HT1080 (cell line): Measurements from ENCODE around the gene OSTC. TPM values are rescaled to one million over a fixed set of nuclear protein-coding genes. Genes with fewer than 3 reads are reported as not detected.

Experiments used
- DNase-seq: peaks from one replicate; pipeline ENCODE4 v3.0.0-alpha.2; 2015; ENCODE audit warnings: low read depth
- total RNA-seq: library from RNA; depleted of rRNA; stranded (reverse); fragments of >200 nt; shearing (Covaris generic); gene quantifications from 2 replicates; pipeline ENCODE4 v1.2.3, GENCODE V29; 2014

OSTC gene
- total RNA-seq, 1 experiment from 2014 or later, result 86.3 TPM

DNA sequence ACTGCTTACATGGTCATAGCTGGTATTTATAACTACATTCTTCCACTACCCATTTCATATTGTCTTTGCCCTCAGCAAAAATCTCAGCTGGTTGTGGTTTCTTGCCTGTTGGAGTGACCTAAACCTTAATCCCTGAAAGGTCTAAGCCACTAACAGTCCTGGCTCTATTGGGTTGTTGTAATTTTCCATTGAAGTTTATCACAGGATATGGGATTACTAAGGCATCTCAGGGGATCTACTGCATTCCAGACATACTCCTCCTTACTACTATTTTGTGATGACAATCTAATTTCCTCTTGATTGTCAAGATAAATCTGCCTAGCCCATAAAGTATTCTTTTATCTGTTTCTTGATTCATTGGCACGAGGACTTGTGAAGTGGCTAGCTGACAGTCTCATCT, 6.2 kb upstream of the OSTC start:
- peak; percentile 82 for DNase-seq

DNA sequence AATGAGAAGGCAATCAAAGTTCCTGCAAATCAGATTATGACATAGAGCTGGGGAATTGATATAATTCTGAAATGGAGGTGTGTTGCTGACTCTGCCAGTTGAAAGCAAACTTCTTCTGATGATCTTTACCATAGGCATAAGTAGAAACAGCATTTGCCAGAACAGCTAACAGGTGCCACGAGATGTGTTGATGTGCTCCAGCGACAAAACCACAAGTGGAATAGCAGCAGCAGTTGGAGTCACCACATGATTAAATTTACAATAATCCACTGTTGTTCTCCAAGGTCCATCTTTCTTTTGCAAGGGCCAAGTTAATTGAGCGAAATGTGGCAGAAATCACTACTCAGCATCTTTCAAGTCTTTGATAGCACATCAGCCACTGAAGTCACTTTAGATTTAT, 3.7 kb upstream of the OSTC start:
- no peak for DNase-seq

- no peak for DNase-seq
These were observed 562 bp upstream of the OSTC start for GRCh38 chr4:108649863-108650211.

GRCh38 chr4:108651014-108651791, 804 bp downstream of the OSTC start:
- peak; percentile 29 for DNase-seq

DNA sequence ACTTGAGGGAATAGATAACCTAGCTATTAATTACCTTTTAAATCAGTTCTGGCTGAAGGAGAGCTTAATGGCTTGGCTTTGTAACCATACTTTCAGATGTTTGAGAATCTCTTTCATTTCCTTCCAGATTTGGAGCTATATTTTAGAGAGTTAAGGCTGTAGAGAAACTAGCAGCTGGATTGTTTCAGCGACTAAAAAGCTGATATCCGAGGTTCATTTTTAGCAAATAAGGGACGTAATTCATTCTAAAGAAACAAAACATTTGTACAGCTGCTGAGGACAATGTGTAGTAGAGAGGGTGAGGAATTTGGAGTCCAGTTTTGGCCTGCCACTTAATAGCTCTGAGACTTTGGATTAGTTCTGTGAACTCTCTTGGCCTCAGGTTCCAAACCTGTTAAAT, 12.2 kb downstream of the OSTC start:
- DNase-seq, result no peak

DNA sequence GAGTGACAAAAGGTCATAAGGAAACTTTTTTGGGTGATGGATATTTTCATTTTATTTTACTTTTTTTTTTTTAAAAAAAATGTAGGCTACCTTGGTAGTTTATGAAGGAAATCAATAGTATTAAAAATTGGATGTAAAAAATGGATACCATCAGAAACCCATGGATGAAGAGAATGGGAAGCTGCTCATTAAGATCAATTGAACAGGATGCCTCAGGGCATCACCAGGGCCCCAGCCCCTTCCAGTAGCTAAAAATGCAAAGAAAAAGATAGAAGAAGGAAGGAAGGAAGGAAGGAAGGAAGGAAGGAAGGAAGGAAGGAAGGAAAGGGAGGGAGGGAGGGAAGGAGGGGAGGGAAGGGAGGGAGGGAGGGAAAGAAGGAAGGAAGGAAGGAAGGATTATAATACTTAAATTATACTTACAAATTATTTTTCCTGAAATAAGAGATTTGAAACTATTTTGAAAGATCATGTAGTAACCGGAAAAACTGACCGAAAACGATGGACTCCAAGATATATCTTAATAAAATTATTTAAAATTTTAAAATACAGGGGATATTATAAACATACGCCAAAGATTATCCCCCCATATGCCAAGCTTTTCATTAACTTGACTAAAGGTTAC, 24.1 kb downstream of the OSTC start:
- no peak for DNase-seq

DNA sequence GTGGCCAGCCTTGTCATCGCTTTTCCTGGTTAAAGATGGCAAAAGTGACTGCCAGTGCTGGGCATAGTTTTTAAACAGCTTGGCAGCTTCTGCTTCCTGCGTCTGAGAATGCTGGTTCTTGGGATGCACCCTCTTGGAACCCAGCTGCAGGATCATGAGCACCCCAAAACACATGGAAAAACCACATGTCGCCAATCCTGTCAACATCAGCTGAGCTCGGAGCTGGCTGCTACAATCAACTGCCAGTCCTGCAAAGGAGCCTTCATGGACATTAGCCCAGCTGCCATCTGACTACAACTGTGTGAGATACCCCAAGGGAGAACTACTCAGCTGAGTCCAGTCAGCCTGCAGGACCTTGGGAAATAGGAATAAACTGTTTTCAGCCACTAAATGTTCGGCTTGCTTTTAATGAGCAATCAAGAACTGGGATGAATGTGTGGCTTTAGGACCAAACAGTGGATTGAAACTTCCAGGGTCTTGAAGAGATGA, 31.0 kb downstream of the OSTC start:
- DNase-seq, result no peak

DNA sequence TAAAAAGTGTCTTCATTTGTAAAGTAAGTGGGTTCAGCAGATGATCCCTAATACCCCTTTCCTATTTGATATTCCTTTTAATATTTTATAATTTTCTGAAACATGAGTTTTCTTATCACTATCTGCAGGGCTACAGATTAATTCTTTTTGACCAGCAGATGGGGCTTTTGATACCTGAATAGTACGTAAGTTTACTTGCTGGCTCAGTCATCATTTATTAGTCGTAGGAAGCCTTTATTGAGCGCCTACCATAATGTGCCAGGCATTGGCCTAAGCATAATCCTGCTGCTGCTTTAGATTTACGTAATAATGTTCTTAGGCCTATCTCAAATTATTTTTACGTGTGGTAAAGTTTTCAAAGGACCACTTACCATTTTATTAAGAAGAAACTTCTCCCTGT, 33.1 kb downstream of the OSTC start:
- DNase-seq, result peak; percentile 29

DNA sequence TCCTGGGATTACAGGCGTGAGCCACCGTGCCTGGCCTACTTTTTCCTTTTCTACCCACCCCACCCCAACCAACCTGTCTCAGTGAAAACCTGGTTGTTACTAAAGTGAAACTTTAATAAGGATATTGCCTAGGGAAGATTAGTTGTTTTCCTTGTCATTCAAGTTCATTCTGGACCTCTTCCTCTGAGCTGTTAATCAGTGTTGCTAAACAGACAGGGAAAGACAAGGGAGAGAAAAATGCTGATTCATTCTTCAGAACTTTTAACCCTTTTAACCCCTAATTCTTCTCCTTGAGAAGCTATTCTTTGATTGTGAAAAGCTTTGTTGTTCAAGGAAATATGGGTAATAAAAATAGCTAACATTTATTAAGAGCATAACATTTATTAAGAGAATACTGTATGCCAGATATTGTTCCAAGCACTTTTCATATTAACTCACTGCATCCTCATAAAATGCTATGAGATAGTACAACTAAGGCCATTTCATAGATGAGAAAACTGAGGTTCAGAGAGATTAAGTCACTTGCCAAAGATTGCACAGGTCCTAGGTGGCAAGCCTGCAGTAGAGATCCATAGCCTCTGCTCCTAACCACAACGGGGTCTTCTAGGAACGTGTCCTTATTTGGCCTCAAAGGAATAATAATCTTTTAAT, 34.8 kb downstream of the OSTC start:
- no peak for DNase-seq

- no peak for DNase-seq
These were observed 40.3 kb downstream of the OSTC start for GRCh38 chr4:108690738-108691137.

DNA sequence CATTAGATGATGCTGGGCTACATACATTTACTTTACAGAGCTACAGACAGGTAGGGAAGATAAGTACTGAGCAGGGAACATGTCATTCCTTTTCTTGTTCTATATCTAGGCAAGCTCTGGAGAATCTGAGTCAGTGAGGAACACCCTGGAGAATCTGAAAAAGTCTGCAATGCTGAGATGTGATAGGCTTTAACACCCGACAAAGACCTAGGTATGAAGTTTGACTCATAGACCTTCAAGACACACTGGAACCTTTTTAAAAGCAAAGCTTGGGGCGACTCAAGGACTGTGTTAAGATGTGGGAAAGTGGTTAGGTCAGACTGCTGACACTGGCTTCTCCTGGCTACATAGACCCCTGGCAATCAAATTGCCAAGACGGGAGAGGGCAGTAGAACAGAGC, 42.8 kb downstream of the OSTC start:
- DNase-seq, result peak; percentile 16

DNA sequence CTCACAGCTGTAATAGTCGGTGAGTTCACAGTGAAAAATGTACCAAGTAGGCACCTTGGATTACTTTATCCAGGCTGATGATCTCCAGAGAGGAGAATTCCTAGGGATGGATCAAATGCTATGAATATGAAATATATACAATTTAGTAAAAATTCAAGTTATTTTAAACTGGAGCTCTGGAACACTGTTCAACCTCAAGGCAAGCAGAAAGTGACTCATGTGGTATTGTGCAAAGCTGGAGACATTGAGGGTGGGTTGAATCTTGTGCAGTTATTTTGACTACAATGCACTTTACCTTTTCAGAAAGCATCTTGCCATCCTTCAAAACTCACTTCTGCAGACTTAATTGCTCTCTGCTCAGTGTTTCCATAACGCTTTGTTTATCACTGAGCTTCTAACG, 43.4 kb downstream of the OSTC start:
- DNase-seq, result no peak

DNA sequence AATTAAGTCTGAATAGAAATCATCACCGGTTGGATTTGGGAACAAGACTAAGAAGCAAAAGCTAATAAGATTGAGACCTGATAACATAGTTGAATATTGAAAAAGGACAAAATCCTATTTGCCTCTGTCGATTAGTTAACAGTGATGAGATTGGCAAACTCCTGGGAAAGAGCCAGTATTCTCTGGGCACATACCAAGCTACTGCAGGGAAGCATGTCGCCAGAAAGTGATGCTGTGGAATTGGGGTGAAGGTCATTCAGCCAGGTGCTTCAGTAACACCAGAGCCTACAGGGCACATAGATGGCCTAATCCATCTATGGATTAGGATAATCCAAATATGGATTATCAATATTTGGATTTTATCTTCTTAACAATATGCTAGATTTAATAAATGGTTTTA, 44.0 kb downstream of the OSTC start:
- DNase-seq, result no peak

DNA sequence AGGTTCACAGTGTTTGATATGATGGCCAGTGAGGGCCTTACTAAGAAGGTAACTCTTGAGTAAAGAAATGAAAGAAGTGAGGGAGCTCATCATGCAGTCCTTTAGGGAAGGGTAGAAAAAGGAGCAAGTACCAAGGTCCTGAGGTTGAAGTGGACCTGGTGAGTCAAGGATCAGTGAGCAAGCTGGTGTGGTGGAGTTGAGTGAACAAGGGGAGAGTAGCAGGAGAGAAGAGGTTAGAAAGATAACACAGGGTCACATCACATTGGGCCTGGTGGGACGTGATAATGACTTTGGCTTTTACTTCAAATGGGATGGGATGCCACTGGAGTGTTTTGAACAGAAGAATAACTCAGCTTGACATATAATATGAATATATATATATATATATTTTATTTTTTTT, 44.7 kb downstream of the OSTC start:
- no peak for DNase-seq

DNA sequence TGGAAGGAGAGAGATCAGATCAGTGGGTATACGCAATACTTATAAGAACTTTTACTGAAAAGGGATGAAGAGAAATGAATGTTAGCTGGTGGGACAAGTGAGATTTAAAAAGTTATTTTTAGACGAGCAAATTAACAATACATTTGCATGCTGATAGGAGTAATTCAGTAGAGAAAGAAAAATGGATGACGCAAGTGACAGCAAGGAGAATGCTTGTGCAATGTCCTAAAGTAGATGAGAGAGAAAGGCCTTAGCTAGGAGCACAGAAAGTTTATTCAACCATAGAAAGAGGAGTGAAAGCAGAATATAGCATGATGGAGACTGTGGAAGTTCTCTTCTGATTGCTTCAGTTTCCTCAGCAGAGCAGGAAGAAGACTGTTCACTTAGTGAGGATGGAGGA, 45.8 kb downstream of the OSTC start:
- DNase-seq, result no peak

DNA sequence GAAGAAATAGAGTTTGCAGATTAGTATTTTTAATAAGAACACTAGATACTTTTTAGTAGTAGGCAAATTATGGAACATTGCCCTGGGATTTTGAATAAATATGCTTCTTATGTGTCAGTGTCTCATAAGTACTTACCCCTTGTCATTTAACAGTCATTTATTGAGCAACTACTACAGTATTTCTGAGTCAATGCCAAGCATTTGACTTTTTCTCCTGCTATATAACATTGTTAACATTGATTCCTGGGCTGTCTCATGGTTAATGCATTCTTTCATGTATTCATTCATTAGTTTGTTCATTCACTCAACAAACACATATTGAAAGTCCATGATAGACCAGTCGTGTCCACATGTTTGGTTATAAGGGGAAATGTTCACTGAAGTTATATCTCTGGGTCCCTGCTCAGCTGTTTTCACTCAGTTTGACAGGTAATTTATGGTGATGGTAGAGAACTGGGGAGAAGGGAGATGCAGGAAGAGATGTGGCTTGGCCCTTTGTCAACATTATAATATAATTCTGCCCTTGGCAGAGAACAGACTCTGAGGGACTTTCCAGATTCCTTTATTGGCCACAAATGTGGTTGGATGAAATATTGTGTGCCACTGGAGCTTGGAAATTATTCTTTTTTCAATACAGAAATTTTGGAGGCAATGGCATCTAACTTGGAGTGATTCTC, 49.8 kb downstream of the OSTC start:
- peak; percentile 51 for DNase-seq

DNA sequence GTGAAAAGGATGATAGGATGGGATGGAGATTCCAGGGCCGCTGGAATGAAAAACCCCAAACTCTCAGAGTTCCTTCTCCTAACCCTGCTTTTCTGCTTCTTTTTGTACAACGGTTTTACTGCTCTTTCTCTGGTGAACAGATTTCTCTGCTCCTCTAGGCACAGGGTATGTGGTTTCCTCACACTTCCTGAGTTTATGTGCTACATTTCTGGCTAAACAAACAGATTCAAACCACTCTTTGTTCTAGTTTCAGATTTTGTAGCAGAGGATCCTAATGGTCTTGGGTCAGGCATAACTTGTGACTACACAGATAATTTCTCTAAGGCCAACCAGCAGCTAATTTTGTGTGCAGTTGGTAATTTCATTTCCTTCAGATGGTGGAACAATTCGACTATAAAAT, 52.6 kb downstream of the OSTC start:
- DNase-seq, result peak; percentile 61

- DNase-seq, result no peak
These were observed 53.0 kb downstream of the OSTC start for GRCh38 chr4:108703370-108703769.

DNA sequence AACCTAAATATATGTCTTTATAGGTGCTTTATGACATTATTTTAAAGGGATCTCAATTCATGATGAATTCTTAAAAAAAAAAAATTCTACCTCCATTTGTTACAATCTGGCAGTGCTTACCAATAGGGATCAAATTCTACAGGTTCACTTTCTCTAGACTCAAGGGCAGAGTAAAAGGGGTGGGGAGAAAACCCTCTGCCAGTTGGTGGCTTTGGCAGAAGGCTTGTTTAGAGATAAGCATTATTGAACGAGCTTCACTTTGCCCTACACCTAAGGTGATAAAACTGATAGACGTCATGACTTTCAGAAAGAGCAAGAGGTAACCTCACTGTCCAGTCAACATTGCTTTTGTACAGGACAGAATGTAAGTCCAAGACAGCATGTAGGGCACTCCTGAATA, 53.6 kb downstream of the OSTC start:
- DNase-seq, result no peak

DNA sequence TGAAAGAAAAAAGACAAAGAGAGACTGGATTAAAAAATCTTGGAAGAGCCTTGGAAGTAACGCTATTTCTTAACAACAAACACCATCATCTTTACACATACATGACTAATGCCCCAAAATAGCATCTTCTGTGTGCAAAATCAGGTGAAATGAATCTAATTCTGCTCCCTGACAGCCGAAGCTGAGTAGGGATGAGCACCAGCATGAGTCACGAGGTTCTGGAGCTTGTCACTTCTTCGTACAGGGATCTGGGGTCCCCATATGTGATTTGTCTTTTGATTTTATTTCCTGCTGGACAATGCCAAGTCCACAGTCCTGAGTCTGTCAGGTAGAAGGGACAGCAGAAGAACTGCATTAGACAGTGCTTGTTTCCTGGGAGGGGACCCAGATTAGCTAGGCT, 55.9 kb downstream of the OSTC start:
- no peak for DNase-seq

- no peak for DNase-seq
These were observed 58.8 kb downstream of the OSTC start for GRCh38 chr4:108709234-108709633.

- no peak for DNase-seq
These were observed 59.3 kb downstream of the OSTC start for GRCh38 chr4:108709722-108710121.
